Measurements from ENCODE around the gene ATP2B2. TPM values are rescaled to one million over a fixed set of nuclear protein-coding genes. Genes with fewer than 3 reads are reported as not detected.

Gene ATP2B2
- polyA plus RNA-seq, 2 of the 4 experiments (the other 2 are of a cell fraction), result 0.03 to 0.04 TPM

DNA sequence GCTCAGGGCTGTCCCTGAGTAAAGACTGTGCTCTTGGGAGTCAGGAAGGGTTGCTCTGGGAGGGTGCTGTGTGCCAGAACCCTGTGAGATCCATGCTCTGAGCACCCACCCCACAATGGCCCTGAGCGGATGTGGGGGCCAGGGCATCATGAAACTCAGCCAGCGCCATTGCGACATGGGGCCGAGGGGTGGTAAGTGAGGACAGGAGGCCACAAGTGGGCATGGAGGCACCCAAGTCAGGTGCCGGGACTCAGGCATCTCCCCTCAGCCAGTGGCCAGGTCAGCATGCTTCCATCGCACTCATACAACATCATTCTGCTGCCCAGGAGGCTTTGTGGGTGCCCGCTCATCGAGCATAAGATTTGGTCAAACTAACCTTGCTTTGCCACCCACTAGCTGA lies 19.6 kb downstream of the ATP2B2 start:
- TF ChIP-seq ZNF302 (CRISPR knock-in tag; IDR thresholded peaks at IDR 0.05) (no peak), ZC3H11A (IDR thresholded peaks at IDR 0.05) (no peak), POLR2A (IDR thresholded peaks at IDR 0.05; ENCODE audit: low read length) (no peak)
- no peaks in the 10 kb centered on the region for H3K9me3 ChIP-seq
- FAIRE-seq (no peak), DNase-seq (ENCODE audit: low read depth in 1 of 2, low spot score in 1 of 2) (no peak), ATAC-seq (peak in 1 of 2 experiments; percentile 13; a peak in 1 of 6 replicates)
- H3K4me2 ChIP-seq, result no peak overlapping the region
- ChIA-PET POLR2A (no interaction called here), CTCF (interaction anchor here (1.1 kb wide), 1 partner anchor 10 kb away, joined by 3 read pairs; no protein-coding TSS in a partner anchor)
- WGBS (ENCODE audit: missing lambda C conversion rate), result 58% methylated on average over 8 of the region's 8 CpGs
- no peaks in the 10 kb centered on the region for H3K4me1 ChIP-seq
- H3K27ac ChIP-seq, result no peak overlapping the region
- H3K4me3 ChIP-seq, result no peak overlapping the region

DNA sequence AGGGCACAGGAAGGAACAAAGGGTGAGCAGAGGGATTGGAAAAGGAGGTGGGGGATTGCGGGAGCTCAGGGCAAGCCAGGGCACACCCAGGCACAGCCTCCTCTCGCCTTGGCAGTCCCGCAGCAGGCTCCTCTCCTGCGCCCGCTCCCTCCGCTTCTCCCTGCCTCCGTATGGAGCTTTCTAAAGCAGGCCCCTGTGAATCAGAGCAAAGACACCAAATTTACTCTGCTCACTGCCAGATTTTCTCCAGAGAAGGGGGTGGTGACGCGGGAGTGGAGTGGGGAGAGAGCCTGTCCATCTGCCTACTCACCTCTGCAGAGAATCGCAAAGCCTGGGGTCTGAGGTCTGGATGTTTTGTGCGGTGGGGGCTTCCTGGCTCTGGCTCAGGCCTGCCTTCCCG lies 20.0 kb downstream of the ATP2B2 start:
- TF ChIP-seq RCOR1 (IDR thresholded peaks at IDR 0.05; ENCODE audit: low read depth, low read length), result no peak
- no peak for TF ChIP-seq GATA3 (IDR thresholded peaks at IDR 0.05; ENCODE audit: borderline replicate concordance)
- TF ChIP-seq, protein P1, sequence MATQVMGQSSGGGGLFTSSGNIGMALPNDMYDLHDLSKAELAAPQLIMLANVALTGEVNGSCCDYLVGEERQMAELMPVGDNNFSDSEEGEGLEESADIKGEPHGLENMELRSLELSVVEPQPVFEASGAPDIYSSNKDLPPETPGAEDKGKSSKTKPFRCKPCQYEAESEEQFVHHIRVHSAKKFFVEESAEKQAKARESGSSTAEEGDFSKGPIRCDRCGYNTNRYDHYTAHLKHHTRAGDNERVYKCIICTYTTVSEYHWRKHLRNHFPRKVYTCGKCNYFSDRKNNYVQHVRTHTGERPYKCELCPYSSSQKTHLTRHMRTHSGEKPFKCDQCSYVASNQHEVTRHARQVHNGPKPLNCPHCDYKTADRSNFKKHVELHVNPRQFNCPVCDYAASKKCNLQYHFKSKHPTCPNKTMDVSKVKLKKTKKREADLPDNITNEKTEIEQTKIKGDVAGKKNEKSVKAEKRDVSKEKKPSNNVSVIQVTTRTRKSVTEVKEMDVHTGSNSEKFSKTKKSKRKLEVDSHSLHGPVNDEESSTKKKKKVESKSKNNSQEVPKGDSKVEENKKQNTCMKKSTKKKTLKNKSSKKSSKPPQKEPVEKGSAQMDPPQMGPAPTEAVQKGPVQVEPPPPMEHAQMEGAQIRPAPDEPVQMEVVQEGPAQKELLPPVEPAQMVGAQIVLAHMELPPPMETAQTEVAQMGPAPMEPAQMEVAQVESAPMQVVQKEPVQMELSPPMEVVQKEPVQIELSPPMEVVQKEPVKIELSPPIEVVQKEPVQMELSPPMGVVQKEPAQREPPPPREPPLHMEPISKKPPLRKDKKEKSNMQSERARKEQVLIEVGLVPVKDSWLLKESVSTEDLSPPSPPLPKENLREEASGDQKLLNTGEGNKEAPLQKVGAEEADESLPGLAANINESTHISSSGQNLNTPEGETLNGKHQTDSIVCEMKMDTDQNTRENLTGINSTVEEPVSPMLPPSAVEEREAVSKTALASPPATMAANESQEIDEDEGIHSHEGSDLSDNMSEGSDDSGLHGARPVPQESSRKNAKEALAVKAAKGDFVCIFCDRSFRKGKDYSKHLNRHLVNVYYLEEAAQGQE (IDR thresholded peaks at IDR 0.05), result no peak
- POLR2A ChIA-PET, result no interaction called here
- DNase-seq (ENCODE audit: low read depth in 1 of 2, low spot score in 1 of 2), result no peak
- CTCF ChIA-PET, result interaction anchor here (1.2 kb wide), 1 partner anchor 141 kb away, joined by 3 read pairs; no protein-coding TSS in a partner anchor
- Histone ChIP-seq H3K4me2 (no peak overlapping the region), H3K27ac (no peak overlapping the region), H3K9me3 (no peaks in the 10 kb centered on the region), H3K4me1 (no peaks in the 10 kb centered on the region), H3K4me3 (no peak overlapping the region)
- ATAC-seq, result peak in 1 of 2 experiments; percentile 24; a peak in 2 of 6 replicates
- WGBS (ENCODE audit: missing lambda C conversion rate), result 63% methylated on average over 9 of the region's 12 CpGs
- no peak for FAIRE-seq

GRCh38 chr3:10484709-10485108 lies 20.7 kb downstream of the ATP2B2 start:
- DNase-seq (ENCODE audit: low read depth in 1 of 2, low spot score in 1 of 2) (no peak), FAIRE-seq (no peak), ATAC-seq (no peak)
- WGBS (ENCODE audit: missing lambda C conversion rate), result 71% methylated on average over 3 of the region's 3 CpGs
- H3K27ac ChIP-seq, result no peak overlapping the region
- H3K4me3 ChIP-seq, result no peak overlapping the region
- H3K4me1 ChIP-seq, result no peaks in the 10 kb centered on the region
- ChIA-PET POLR2A (no interaction called here), CTCF (interaction anchor here (1.2 kb wide), 1 partner anchor 141 kb away, joined by 3 read pairs; no protein-coding TSS in a partner anchor)
- H3K9me3 ChIP-seq, result no peaks in the 10 kb centered on the region
- TF ChIP-seq NFE2L2 (conservative IDR thresholded peaks at IDR 0.05; ENCODE audit: low read length) (no peak), JUN (IDR thresholded peaks at IDR 0.05) (no peak), HOXA7 (CRISPR knock-in tag; IDR thresholded peaks at IDR 0.05) (no peak), CHD4 (IDR thresholded peaks at IDR 0.05; ENCODE audit: borderline replicate concordance) (no peak), HOXB13 (CRISPR knock-in tag; IDR thresholded peaks at IDR 0.05; ENCODE audit: low read depth) (no peak), NPAS2 (CRISPR knock-in tag; IDR thresholded peaks at IDR 0.05; ENCODE audit: borderline replicate concordance) (no peak), POLR2AphosphoS2 (conservative IDR thresholded peaks at IDR 0.05; ENCODE audit: low read length) (no peak)
- TF ChIP-seq, protein P2, sequence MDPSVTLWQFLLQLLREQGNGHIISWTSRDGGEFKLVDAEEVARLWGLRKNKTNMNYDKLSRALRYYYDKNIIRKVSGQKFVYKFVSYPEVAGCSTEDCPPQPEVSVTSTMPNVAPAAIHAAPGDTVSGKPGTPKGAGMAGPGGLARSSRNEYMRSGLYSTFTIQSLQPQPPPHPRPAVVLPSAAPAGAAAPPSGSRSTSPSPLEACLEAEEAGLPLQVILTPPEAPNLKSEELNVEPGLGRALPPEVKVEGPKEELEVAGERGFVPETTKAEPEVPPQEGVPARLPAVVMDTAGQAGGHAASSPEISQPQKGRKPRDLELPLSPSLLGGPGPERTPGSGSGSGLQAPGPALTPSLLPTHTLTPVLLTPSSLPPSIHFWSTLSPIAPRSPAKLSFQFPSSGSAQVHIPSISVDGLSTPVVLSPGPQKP (IDR thresholded peaks at IDR 0.05; ENCODE audit: low read depth, low read length), result no peak
- H3K4me2 ChIP-seq, result no peak overlapping the region

GRCh38 chr3:10483686-10484345 lies 21.6 kb downstream of the ATP2B2 start:
- ChIA-PET CTCF (interaction anchor here (1.2 kb wide), 1 partner anchor 140 kb away, joined by 3 read pairs; no protein-coding TSS in a partner anchor), POLR2A (no interaction called here)
- FAIRE-seq, result no peak
- TF ChIP-seq, protein P3, sequence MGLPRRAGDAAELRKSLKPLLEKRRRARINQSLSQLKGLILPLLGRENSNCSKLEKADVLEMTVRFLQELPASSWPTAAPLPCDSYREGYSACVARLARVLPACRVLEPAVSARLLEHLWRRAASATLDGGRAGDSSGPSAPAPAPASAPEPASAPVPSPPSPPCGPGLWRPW (IDR thresholded peaks at IDR 0.05), result no peak
- TF ChIP-seq RARB (CRISPR knock-in tag; IDR thresholded peaks at IDR 0.05) (no peak), SREBF2 (IDR thresholded peaks at IDR 0.05) (no peak), FOXS1 (CRISPR knock-in tag; IDR thresholded peaks at IDR 0.05) (no peak), RAD21 (conservative IDR thresholded peaks at IDR 0.05 in 1 of 2, IDR thresholded peaks at IDR 0.05 in 1 of 2) (no peak)
- Histone ChIP-seq H3K4me2 (no peak overlapping the region), H3K4me1 (no peaks in the 10 kb centered on the region), H3K4me3 (no peak overlapping the region), H3K27ac (no peak overlapping the region), H3K9me3 (no peaks in the 10 kb centered on the region)
- 56% methylated on average over 13 of the region's 13 CpGs for WGBS (ENCODE audit: missing lambda C conversion rate)
- DNase-seq (ENCODE audit: low read depth in 1 of 2, low spot score in 1 of 2), result no peak
- ATAC-seq, result no peak
